Adrenal gland (tissue), 19 donors: ENCODE measurements around the gene MCTP2. TPM values are rescaled to one million over a fixed set of nuclear protein-coding genes. Genes with fewer than 3 reads are reported as not detected.
A peak's percentile ranks its signal among the peaks of the same experiment; 100 is the strongest.

ENCODE experiments used
- DNase-seq, 7 donors: peaks; one replicate each; pipeline ENCODE4 v3.0.0-alpha.2; 2019 to 2020
- H3K27ac ChIP-seq, 5 donors: fragments of 200-600 bp; sonication (generic) in 4 of 5; 1 replicate in 3 of 5; 2 replicates in 2 of 5; pipeline versions ENCODE4 v1.5.1 to v1.8.0; 2016 to 2020; ENCODE audit warnings: mild to moderate bottlenecking in 1 of 5
- H3K27me3 ChIP-seq: fragments of 200-600 bp; 2 replicates; pipeline ENCODE4 v1.8.0; 2021
- H3K36me3 ChIP-seq, 2 donors: fragments of 200-600 bp; replicated peaks in 1 of 2; 1 replicate in 1 of 2; 2 replicates in 1 of 2; pipeline versions ENCODE4 v1.5.1 to v1.8.0; 2018 to 2022
- H3K4me1 ChIP-seq, 2 donors: fragments of 200-600 bp; replicated peaks in 1 of 2; 1 replicate in 1 of 2; 2 replicates in 1 of 2; pipeline versions ENCODE4 v1.5.1 to v1.8.0; 2018 to 2021
- H3K4me3 ChIP-seq, 4 donors: fragments of 200-600 bp; sonication (generic) in 3 of 4; one replicate each; pipeline ENCODE4 v1.5.1; 2016 to 2018
- H3K9me3 ChIP-seq, 3 donors: fragments of 200-600 bp; sonication (generic) in 1 of 3; replicated peaks in 1 of 3; 1 replicate in 2 of 3; 2 replicates in 1 of 3; pipeline versions ENCODE4 v1.5.1 to v1.8.0; 2016 to 2021
- CTCF ChIP-seq, 6 experiments: fragments of 450-650 bp in 4 of 6; fragments of 200-600 bp in 2 of 6; sonication (generic) in 1 of 6; IDR thresholded peaks; 1 replicate in 5 of 6; 2 replicates in 1 of 6; pipeline versions ENCODE4 v1.5.1 to v1.8.0; 2016 to 2021; ENCODE audit warnings: antibody characterized with exemption in 6 of 6, mild to moderate bottlenecking in 2 of 6, moderate library complexity in 1 of 6
- POLR2A ChIP-seq, 2 donors: fragments of 450-650 bp; IDR thresholded peaks; one replicate each; pipeline ENCODE4 v1.6.1; 2017; ENCODE audit warnings: antibody characterized with exemption in 2 of 2, mild to moderate bottlenecking in 2 of 2, moderate library complexity in 1 of 2
- WGBS, 4 donors: extraction: QIAGEN DNeasy Blood & Tissue Kit in 2 of 4; methylation state at CpG; one replicate each; pipeline versions ENCODE4 v1.1.5 to v1.1.7; 2013 to 2017; 5-methylcytosine and 5-hydroxymethylcytosine counted together
- intact Hi-C, 2 donors: fragments of 100-400 bp; cut with DNase I; formaldehyde crosslinking; loops; one replicate each; pipeline versions ENCODE4 v1.14.1 to v1.15.0; 2022 to 2023
- long read RNA-seq, 10 donors: library from polyadenylated mRNA in 3 of 10; unstranded in 2 of 10; stranded (forward) in 1 of 10; transcript quantifications; one replicate each; pipeline ENCODE4 v2.0.0 and lab custom pipeline, GENCODE V29; 2021 to 2026
- polyA plus RNA-seq, 3 donors: library from polyadenylated mRNA; stranded (reverse); fragments of 200-250 nt in 2 of 3; fragments of 350-450 nt in 1 of 3; fragmentation: Illumina TruSeq in 1 of 3; extraction: RNeasy Lipid Tissue Mini Kit (QIAGEN cat#74804) in 1 of 3; gene quantifications; one replicate each; pipeline ENCODE4 v1.2.3, GENCODE V29; 2013 to 2014
- total RNA-seq, 9 donors: library from RNA; depleted of rRNA in 4 of 9; stranded (reverse); fragments of >200 nt in 4 of 9; fragments of 120-200 nt in 1 of 9; fragmentation: NEBNext Ultra II Directional in 1 of 9; extraction: Animal tissue kit (Norgen Biotek cat#: 25700) in 1 of 9; gene quantifications; one replicate each; pipeline versions ENCODE4 v1.1.0 to v1.2.4, GENCODE V29; 2013 to 2023
- donor health status: healthy with polysubstance abuse.
- donor health status: Bipolar disorder and iron deficiency.
- donor health status: DM: yes; HTN: yes; CAD: no.
- donor health status: DM: no; HTN: no; CAD: no.
- donor health status: DM: no; HTN: no; CAD: no.
- donor health status: DM: yes; HTN: yes; CAD: no.

The MCTP2 gene
- total RNA-seq (10 to 100 TPM in 7 of 9 donors, 1 to 10 TPM in 2; 6.8 to 21.3 (median 16.3) TPM), polyA plus RNA-seq (10 to 100 TPM in 1 of 3 donors, 1 to 10 TPM in 2; 2.7 to 12.1 (median 4.7) TPM)
- long read RNA-seq, donor 1 = 0 reads
- long read RNA-seq, donor 2 = 0 reads
- long read RNA-seq, donor 3 = 0 reads
- long read RNA-seq, donor 4, partial matches to known transcripts = 2 of 3 reads
- long read RNA-seq, donor 4, other reads (novel, unspliced or antisense) = 1 of 3 reads
- long read RNA-seq, donor 5, partial matches to known transcripts = 2 of 5 reads
- long read RNA-seq, donor 5, other reads (novel, unspliced or antisense) = 3 of 5 reads
- long read RNA-seq, donor 6, partial matches to known transcripts = 0 of 1 reads
- long read RNA-seq, donor 6, other reads (novel, unspliced or antisense) = 1 of 1 reads
- long read RNA-seq, donor 7 = 0 reads
- long read RNA-seq, donor 8 = 0 reads
- long read RNA-seq, donor 9 = 0 reads
- long read RNA-seq, donor 10 = 0 reads

DNA sequence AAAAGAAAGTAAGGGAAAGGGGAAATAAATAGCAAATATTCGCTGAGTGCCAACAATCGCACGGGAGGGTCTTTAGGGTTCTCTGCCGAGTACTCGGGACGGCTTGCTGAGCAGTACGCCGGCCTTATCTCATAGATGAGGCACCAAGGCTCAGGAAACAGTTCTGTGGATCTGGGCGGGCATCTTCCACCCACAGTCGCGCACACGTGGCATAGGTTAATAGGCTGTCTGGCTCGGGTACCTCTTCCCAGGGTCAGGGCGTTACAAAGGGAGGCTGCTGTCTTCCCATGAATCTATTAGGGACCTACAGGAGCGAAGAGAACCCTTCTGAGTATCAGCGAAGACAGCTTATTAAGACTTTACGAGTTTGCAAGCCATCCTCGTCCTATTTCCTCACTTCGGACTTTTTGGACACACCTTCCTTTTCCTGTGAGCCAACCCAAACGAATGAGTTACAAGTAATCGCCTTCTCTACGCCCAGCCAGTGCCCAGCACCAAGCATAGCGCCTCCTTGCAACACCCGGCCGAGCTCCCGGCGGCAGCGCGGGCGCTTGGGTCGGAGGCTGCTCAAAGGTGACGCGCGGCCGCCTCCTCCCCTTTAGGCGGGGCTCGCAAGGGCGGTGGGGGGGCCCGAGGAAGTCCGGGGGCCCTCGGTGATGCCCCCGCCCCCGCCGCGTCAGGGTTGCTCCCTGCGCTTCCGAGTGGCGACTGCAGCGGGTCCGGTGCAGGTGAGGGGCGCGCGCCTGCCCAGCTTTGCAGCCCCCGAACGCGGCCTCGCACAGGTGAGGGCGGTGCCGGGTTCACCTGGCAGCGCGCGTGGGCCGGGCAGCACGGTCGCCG lies at the start of gene MCTP2:
Gene MCTP2 (plus strand): TSS at position 679 of the 840 bp plus-strand sequence. CDS start 66,705 bp downstream, outside the sequence.
- peak within 1 kb of the TSS; percentile 4 to 69 (median 45) for H3K4me3 ChIP-seq
- no peaks in the 10 kb centered on the region for H3K36me3 ChIP-seq
- intact Hi-C loops = no loop called here
- H3K4me1 ChIP-seq = peaks cover 8 to 17% of the 10 kb centered on the region in 2 donors
- H3K27ac ChIP-seq = peak within 1 kb of the TSS in 4 of 5 donors; percentile 52 to 84 (median 68)
- no peaks in the 10 kb centered on the region for H3K9me3 ChIP-seq
- DNase-seq = peak; percentile 57 to 80 (median 69)
- WGBS, 4 donors = 0 to 1% (median 1%) methylated on average over 24 to 66 of the region's 66 CpGs
- peak in 1 of 2 donors; percentile 50 for TF ChIP-seq POLR2A (IDR thresholded peaks at IDR 0.05)
- no peak for TF ChIP-seq CTCF (IDR thresholded peaks at IDR 0.05)
- peaks cover 8% of the 10 kb centered on the region for H3K27me3 ChIP-seq

DNA sequence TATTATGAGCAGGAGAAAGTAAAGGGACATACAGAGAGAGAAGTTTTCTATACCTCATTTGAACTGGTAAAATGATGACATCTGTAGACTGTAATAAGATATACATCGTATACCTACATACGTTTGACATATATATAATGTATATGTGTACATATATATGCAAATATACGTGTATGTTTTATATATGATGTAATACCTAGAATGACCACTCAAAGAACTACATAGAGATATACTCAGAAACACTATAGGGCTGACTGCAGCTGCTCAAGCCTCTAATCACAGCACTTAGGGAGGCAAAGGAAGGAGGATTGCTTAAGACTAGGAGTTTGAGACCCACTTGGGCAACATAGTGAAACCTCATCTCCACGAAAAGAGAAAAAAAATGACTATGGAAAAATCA lies 48.5 kb upstream of the MCTP2 start:
- H3K27me3 ChIP-seq = no peaks in the 10 kb centered on the region
- DNase-seq = no peak
- no peak overlapping the region for H3K27ac ChIP-seq
- TF ChIP-seq POLR2A (IDR thresholded peaks at IDR 0.05) (no peak), CTCF (IDR thresholded peaks at IDR 0.05) (no peak)
- 72 to 83% (median 75%) methylated on average over 4 of the region's 4 CpGs for WGBS, 4 donors
- H3K4me3 ChIP-seq = no peak overlapping the region
- H3K36me3 ChIP-seq = no peaks in the 10 kb centered on the region
- H3K9me3 ChIP-seq = no peaks in the 10 kb centered on the region
- intact Hi-C loops = no loop called here
- H3K4me1 ChIP-seq = no peaks in the 10 kb centered on the region

DNA sequence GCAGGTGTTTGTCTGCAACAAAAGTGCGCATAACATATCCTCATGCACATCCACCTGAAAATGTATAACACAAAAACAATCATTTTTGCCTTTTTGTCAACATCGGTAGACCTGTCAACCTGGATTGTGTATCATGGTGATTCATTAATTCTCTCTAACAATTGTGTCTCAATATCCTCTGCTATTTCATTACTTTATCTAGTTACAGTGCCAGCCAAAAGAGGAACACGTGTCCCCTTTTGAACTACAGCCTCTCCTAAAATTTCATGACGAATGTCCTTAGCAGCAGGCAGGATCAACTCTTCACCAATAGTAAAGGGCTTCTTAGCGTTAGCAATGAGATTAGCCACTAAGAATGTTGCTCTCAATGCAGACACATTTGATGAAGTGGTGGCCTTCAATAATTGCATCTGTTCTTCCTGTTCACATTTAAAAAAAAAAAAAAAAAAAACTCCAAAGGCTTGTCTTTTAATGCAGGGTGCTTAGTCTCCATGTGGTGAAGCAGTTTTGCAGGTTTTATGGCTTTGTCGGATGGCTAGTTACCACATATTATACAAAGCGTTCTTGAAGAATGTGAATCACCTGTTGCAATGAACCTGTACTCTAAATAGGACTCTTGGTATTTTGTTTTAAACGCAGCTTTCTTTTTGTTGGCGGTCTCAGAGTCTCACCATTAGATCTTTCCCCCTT lies 45.7 kb upstream of the MCTP2 start:
- no peaks in the 10 kb centered on the region for H3K9me3 ChIP-seq
- H3K4me1 ChIP-seq = no peaks in the 10 kb centered on the region
- DNase-seq = no peak
- 72 to 86% (median 78%) methylated on average over 9 of the region's 9 CpGs for WGBS, 4 donors
- no peak overlapping the region for H3K27ac ChIP-seq
- H3K36me3 ChIP-seq = no peaks in the 10 kb centered on the region
- intact Hi-C loops = no loop called here
- no peak for TF ChIP-seq POLR2A (IDR thresholded peaks at IDR 0.05)
- TF ChIP-seq CTCF (IDR thresholded peaks at IDR 0.05) = no peak
- H3K4me3 ChIP-seq = no peak overlapping the region
- H3K27me3 ChIP-seq = no peaks in the 10 kb centered on the region
